Thyroid gland (tissue), 4 donors: Measurements from ENCODE around the gene PEX14. TPM values are rescaled to one million over a fixed set of nuclear protein-coding genes. Genes with fewer than 3 reads are reported as not detected.
A peak's percentile ranks its signal among the peaks of the same experiment; 100 is the strongest.

Experiments used
- DNase-seq, 2 donors: peaks; one replicate each; pipeline ENCODE4 v3.0.0-alpha.2; 2019
- H3K27ac ChIP-seq, 3 donors: fragments of 200-600 bp; sonication (generic); 1 replicate in 2 of 3; 2 replicates in 1 of 3; pipeline ENCODE4 v1.5.1; 2016 to 2019; ENCODE audit warnings: mild to moderate bottlenecking in 1 of 3, moderate library complexity in 1 of 3
- H3K27me3 ChIP-seq: fragments of 200-600 bp; sonication (generic); one replicate; pipeline ENCODE4 v1.5.1; 2019
- H3K36me3 ChIP-seq, 2 donors: fragments of 200-600 bp; sonication (generic); one replicate each; pipeline ENCODE4 v1.5.1; 2016 to 2019
- H3K4me1 ChIP-seq, 2 donors: fragments of 200-600 bp; sonication (generic); one replicate each; pipeline ENCODE4 v1.5.1; 2017 to 2019
- H3K4me3 ChIP-seq, 3 donors: fragments of 200-600 bp; sonication (generic); replicated peaks in 1 of 3; 1 replicate in 2 of 3; 2 replicates in 1 of 3; pipeline ENCODE4 v1.5.1; 2016; ENCODE audit warnings: mild to moderate bottlenecking in 1 of 3
- H3K9me3 ChIP-seq: fragments of 200-600 bp; sonication (generic); one replicate; pipeline ENCODE4 v1.5.1; 2017
- CTCF ChIP-seq, 6 experiments: fragments of 200-600 bp in 3 of 6; fragments of 450-650 bp in 3 of 6; sonication (generic) in 3 of 6; IDR thresholded peaks; one replicate each; pipeline ENCODE4 v1.5.1; 2016 to 2019; ENCODE audit warnings: antibody characterized with exemption in 6 of 6, mild to moderate bottlenecking in 2 of 6, inconsistent platforms in 1 of 6, moderate library complexity in 1 of 6
- POLR2A ChIP-seq, 2 donors: fragments of 450-650 bp; IDR thresholded peaks; one replicate each; pipeline ENCODE4 v1.6.1; 2017; ENCODE audit warnings: antibody characterized with exemption in 2 of 2, mild to moderate bottlenecking in 2 of 2, moderate library complexity in 1 of 2
- WGBS, 2 donors: methylation state at CpG; one replicate each; pipeline ENCODE4 v1.1.5; 2017; 5-methylcytosine and 5-hydroxymethylcytosine counted together
- intact Hi-C: fragments of 100-400 bp; cut with DNase I; formaldehyde crosslinking; loops from one replicate; pipeline ENCODE4 v1.15.1; 2023
- total RNA-seq, 4 donors: library from RNA; depleted of rRNA; stranded (reverse); fragments of >200 nt; gene quantifications; one replicate each; pipeline ENCODE4 v1.2.3, GENCODE V29; 2016

The PEX14 gene
- total RNA-seq, 4 donors from 2014 or later: 14.0 to 28.4 (median 20.7) TPM

GRCh38 chr1:10635085-10635896 lies 160.5 kb downstream of the PEX14 start:
- intact Hi-C loops: no loop called here
- TF ChIP-seq POLR2A (IDR thresholded peaks at IDR 0.05): no peak
- no peak for TF ChIP-seq CTCF (IDR thresholded peaks at IDR 0.05)
- WGBS, 2 donors: 76 to 79% methylated on average over 13 to 19 of the region's 23 CpGs
- H3K9me3 ChIP-seq: no peaks in the 10 kb centered on the region
- DNase-seq: no peak
- H3K4me1 ChIP-seq: peaks cover 0 to 7% of the 10 kb centered on the region in 2 donors
- no peaks in the 10 kb centered on the region for H3K27me3 ChIP-seq
- H3K36me3 ChIP-seq: peaks cover 4 to 7% of the 10 kb centered on the region in 2 donors
- peak overlapping the region in 1 of 3 donors; percentile 1 for H3K27ac ChIP-seq
- no peak overlapping the region for H3K4me3 ChIP-seq

GRCh38 chr1:10635992-10636391 lies 161.2 kb downstream of the PEX14 start:
- Histone ChIP-seq H3K36me3 (peaks cover 4 to 7% of the 10 kb centered on the region in 2 donors), H3K9me3 (no peaks in the 10 kb centered on the region), H3K4me3 (no peak overlapping the region), H3K4me1 (peaks cover 0 to 7% of the 10 kb centered on the region in 2 donors), H3K27ac (no peak overlapping the region), H3K27me3 (no peaks in the 10 kb centered on the region)
- 89 to 98% methylated on average over 12 to 17 of the region's 18 CpGs for WGBS, 2 donors
- intact Hi-C loops: no loop called here
- TF ChIP-seq POLR2A (IDR thresholded peaks at IDR 0.05) (no peak), CTCF (IDR thresholded peaks at IDR 0.05) (no peak)
- DNase-seq: no peak

- intact Hi-C loops: no loop called here
- no peaks in the 10 kb centered on the region for H3K27me3 ChIP-seq
- peaks cover 4 to 7% of the 10 kb centered on the region in 2 donors for H3K36me3 ChIP-seq
- TF ChIP-seq POLR2A (IDR thresholded peaks at IDR 0.05) (no peak), CTCF (IDR thresholded peaks at IDR 0.05) (no peak)
- 82 to 93% methylated on average over 4 to 8 of the region's 9 CpGs for WGBS, 2 donors
- DNase-seq: no peak
- H3K9me3 ChIP-seq: no peaks in the 10 kb centered on the region
- peaks cover 0 to 7% of the 10 kb centered on the region in 2 donors for H3K4me1 ChIP-seq
- no peak overlapping the region for H3K27ac ChIP-seq
- H3K4me3 ChIP-seq: no peak overlapping the region
These were observed 162.7 kb downstream of the PEX14 start for GRCh38 chr1:10637400-10637799.

GRCh38 chr1:10637834-10638558 lies 163.2 kb downstream of the PEX14 start:
- H3K27ac ChIP-seq: no peak overlapping the region
- no peaks in the 10 kb centered on the region for H3K9me3 ChIP-seq
- TF ChIP-seq POLR2A (IDR thresholded peaks at IDR 0.05) (no peak), CTCF (IDR thresholded peaks at IDR 0.05) (no peak)
- 77 to 78% methylated on average over 16 to 19 of the region's 29 CpGs for WGBS, 2 donors
- intact Hi-C loops: no loop called here
- peaks cover 0 to 7% of the 10 kb centered on the region in 2 donors for H3K4me1 ChIP-seq
- H3K27me3 ChIP-seq: no peaks in the 10 kb centered on the region
- H3K36me3 ChIP-seq: peaks cover 4 to 7% of the 10 kb centered on the region in 2 donors
- no peak for DNase-seq
- no peak overlapping the region for H3K4me3 ChIP-seq

GRCh38 chr1:10638559-10639005 lies 163.8 kb downstream of the PEX14 start:
- H3K27me3 ChIP-seq: no peaks in the 10 kb centered on the region
- no peaks in the 10 kb centered on the region for H3K9me3 ChIP-seq
- H3K4me3 ChIP-seq: no peak overlapping the region
- DNase-seq: no peak
- no peak overlapping the region for H3K27ac ChIP-seq
- H3K36me3 ChIP-seq: peaks cover 4 to 7% of the 10 kb centered on the region in 2 donors
- no peak for TF ChIP-seq POLR2A (IDR thresholded peaks at IDR 0.05)
- no peak for TF ChIP-seq CTCF (IDR thresholded peaks at IDR 0.05)
- intact Hi-C loops: no loop called here
- peaks cover 0 to 7% of the 10 kb centered on the region in 2 donors for H3K4me1 ChIP-seq
- 53 to 79% methylated on average over 4 to 5 of the region's 57 CpGs for WGBS, 2 donors
